GM12892 (cell line): Measurements from ENCODE around the gene ANO1.

Source experiments
- POLR2A ChIP-seq: IDR thresholded peaks from 2 replicates; pipeline ENCODE4 v1.6.1; 2011; ENCODE audit warnings: low read depth, low read length, control low read depth
- POLR2AphosphoS5 ChIP-seq: IDR thresholded peaks from 2 replicates; pipeline ENCODE4 v1.6.1; 2011; ENCODE audit warnings: low read depth, low read length, control low read depth
- TAF1 ChIP-seq: IDR thresholded peaks from 2 replicates; pipeline ENCODE4 v1.6.1; 2011; ENCODE audit warnings: low read depth, mild to moderate bottlenecking, control low read depth, low read length, borderline replicate concordance

GRCh38 chr11:70032943-70033710 is 45.0 kb upstream of the ANO1 start:
- TF ChIP-seq TAF1 = no peak
- TF ChIP-seq POLR2A = no peak
- TF ChIP-seq POLR2AphosphoS5 = no peak
